HEK293T (cell line): Measurements from ENCODE around the gene ENTPD1.

ENCODE experiments used
- BHLHE40 ChIP-seq: fragments of 450-650 bp; IDR thresholded peaks from 2 replicates; pipeline ENCODE4 v1.6.1; 2016; ENCODE audit warnings: mild to moderate bottlenecking, moderate library complexity, borderline replicate concordance
- CTBP1 ChIP-seq: fragments of 450-650 bp; IDR thresholded peaks from 2 replicates; pipeline ENCODE4 v1.6.1; 2016; ENCODE audit warnings: borderline replicate concordance
- ELF4 ChIP-seq: fragments of 450-650 bp; IDR thresholded peaks from 2 replicates; pipeline ENCODE4 v1.6.1; 2017; ENCODE audit warnings: antibody characterized with exemption
- FOXK2 ChIP-seq: fragments of 450-650 bp; IDR thresholded peaks from 2 replicates; pipeline ENCODE4 v1.6.1; 2016; ENCODE audit warnings: mild to moderate bottlenecking
- HDGF ChIP-seq: fragments of 450-650 bp; IDR thresholded peaks from 2 replicates; pipeline ENCODE4 v1.6.1; 2017; ENCODE audit warnings: antibody characterized with exemption, borderline replicate concordance
- SP1 ChIP-seq: fragments of 450-650 bp; IDR thresholded peaks from 2 replicates; pipeline ENCODE4 v1.6.1; 2017
- SUZ12 ChIP-seq: fragments of 450-650 bp; IDR thresholded peaks from 2 replicates; pipeline ENCODE4 v1.6.1; 2016; ENCODE audit warnings: mild to moderate bottlenecking
- TARDBP ChIP-seq: fragments of 450-650 bp; IDR thresholded peaks from 2 replicates; pipeline ENCODE4 v1.6.1; 2016

GRCh38 chr10:95840121-95840520 lies 84.2 kb downstream of the ENTPD1 start:
- no peak for TF ChIP-seq TARDBP
- TF ChIP-seq CTBP1: no peak
- no peak for TF ChIP-seq FOXK2
- no peak for TF ChIP-seq SUZ12
- TF ChIP-seq SP1: no peak
- no peak for TF ChIP-seq ELF4
- TF ChIP-seq BHLHE40: no peak
- no peak for TF ChIP-seq HDGF
